GM19239 (cell line): ENCODE measurements around the gene SLC17A8.
"Not testable (repeated sequence)": the region's sequence is repeated elsewhere in the genome, so short reads cannot be mapped to it uniquely, and the experiment has no call there.

Experiments used
- DNase-seq: peaks from one replicate; pipeline ENCODE4 v3.0.0; 2011; ENCODE audit warnings: low spot score; ENCODE audit not compliant: insufficient read length
- FAIRE-seq: peaks from 2 replicates; lab custom pipeline; 2011; peaks lifted over from hg19 to GRCh38; lab: Jason Lieb, UNC

SLC17A8 gene

GRCh38 chr12:100413001-100413400, 56.1 kb downstream of the SLC17A8 start:
- no peak for DNase-seq
- no peak for FAIRE-seq

GRCh38 chr12:100414739-100415138, 57.9 kb downstream of the SLC17A8 start:
- FAIRE-seq, result no peak
- no peak for DNase-seq

- DNase-seq, result no peak
- no peak for FAIRE-seq
Measured at GRCh38 chr12:100422646-100423045, 65.8 kb downstream of the SLC17A8 start.

- DNase-seq, result no peak
- FAIRE-seq, result no peak
Measured at GRCh38 chr12:100426145-100426544, 69.3 kb downstream of the SLC17A8 start.

- DNase-seq, result no peak
Measured at GRCh38 chr12:100427078-100427477, 70.2 kb downstream of the SLC17A8 start.

GRCh38 chr12:100430251-100430650, 73.4 kb downstream of the SLC17A8 start:
- not testable (repeated sequence) for DNase-seq, FAIRE-seq

More at GRCh38 chr12:100427078-100427477, 70.2 kb downstream of the SLC17A8 start:
- FAIRE-seq, result no peak

DNA sequence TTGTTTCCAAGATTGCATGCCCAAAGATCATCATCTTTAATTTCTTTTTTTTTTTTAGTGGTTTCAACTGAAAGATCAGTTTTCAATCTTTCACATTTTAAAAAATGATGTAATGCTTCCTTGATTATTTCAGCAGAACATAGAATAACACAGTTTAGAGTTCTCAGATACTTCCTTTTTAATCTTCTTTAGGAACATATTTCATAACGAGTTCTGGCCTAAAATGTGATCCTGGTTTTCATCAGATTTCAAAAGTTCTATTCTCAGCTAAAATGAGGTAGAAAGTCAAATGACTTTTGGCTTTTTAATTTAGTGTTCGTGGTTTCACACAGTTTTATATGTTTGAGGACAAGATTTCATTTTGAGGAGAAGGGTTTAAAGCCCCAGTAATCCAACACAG, 76.8 kb downstream of the SLC17A8 start:
- no peak for FAIRE-seq
- no peak for DNase-seq

DNA sequence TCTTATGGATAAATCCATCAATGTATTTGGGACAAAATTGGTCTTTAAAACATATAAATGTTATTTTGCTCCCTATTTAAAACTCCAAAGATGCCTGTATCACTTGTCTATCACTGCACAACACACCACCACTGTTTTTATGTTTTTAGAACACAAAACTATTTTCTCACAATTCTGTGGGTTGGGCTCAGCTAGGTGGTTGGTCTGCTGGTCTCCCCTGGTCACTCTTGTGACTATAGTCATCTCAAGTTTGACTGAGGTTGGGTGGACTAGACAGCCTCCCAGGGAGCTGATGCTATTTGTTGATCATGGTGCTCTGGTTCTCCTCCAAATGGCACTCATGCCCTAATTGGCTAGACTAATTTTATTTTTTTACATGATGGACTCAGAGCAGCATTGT, 77.3 kb downstream of the SLC17A8 start:
- FAIRE-seq, result no peak

DNA sequence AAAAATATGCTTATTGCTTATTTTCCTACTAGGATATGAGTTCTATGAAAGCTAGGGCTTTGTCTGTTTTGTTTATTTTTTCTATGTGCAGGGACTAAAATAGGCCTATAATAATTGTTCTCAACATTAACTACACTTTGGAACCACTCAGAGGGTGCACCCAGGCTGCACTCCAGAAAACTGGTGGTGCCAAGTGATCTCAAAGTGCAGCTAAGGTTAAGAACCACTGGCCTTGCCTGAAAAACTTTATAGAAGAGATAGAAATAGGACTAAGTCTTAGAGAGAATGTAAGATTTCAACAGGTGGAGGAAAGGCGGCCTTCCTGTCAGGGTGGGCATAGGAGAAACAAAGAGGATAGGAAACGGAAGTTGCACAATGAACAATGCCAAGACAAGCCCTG, 79.1 kb downstream of the SLC17A8 start:
- DNase-seq, result no peak

More for the DNA sequence above, 77.3 kb downstream of the SLC17A8 start:
- no peak for DNase-seq

GRCh38 chr12:100437038-100437841, 80.4 kb downstream of the SLC17A8 start:
- no peak for FAIRE-seq
- DNase-seq, result no peak

More for the DNA sequence above, 79.1 kb downstream of the SLC17A8 start:
- no peak for FAIRE-seq

GRCh38 chr12:100439797-100440196, 82.9 kb downstream of the SLC17A8 start:
- no peak for FAIRE-seq

GRCh38 chr12:100442403-100442802, 85.5 kb downstream of the SLC17A8 start:
- DNase-seq (no peak), FAIRE-seq (no peak)

More at GRCh38 chr12:100439797-100440196, 82.9 kb downstream of the SLC17A8 start:
- DNase-seq, result no peak

- FAIRE-seq (no peak), DNase-seq (no peak)
Measured at GRCh38 chr12:100443434-100443833, 86.6 kb downstream of the SLC17A8 start.

- FAIRE-seq (no peak), DNase-seq (no peak)
Measured at GRCh38 chr12:100445081-100445481, 88.2 kb downstream of the SLC17A8 start.

- DNase-seq, result no peak
- no peak for FAIRE-seq
Measured at GRCh38 chr12:100447381-100447780, 90.5 kb downstream of the SLC17A8 start.

- DNase-seq (no peak), FAIRE-seq (no peak)
Measured at GRCh38 chr12:100448656-100449055, 91.8 kb downstream of the SLC17A8 start.

DNA sequence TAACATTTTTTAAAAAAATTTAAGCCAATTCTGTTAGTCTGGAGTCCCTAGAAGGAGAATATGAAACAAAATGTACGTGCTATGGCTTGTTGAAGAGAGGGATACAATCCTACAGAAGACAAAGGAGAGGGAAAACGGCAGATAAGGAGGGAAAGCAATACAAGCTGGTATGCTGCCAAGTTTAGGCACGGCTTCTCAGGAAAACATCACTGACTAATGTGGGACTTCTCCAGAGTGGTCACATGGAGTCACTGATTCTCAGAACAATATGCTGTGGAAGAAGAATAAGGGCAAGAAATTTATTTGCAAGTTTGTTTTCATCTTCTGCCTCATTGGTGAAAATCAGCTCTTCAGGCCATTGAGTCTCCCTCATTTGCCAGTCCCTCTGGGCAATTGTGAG, 93.9 kb downstream of the SLC17A8 start:
- FAIRE-seq, result no peak

DNA sequence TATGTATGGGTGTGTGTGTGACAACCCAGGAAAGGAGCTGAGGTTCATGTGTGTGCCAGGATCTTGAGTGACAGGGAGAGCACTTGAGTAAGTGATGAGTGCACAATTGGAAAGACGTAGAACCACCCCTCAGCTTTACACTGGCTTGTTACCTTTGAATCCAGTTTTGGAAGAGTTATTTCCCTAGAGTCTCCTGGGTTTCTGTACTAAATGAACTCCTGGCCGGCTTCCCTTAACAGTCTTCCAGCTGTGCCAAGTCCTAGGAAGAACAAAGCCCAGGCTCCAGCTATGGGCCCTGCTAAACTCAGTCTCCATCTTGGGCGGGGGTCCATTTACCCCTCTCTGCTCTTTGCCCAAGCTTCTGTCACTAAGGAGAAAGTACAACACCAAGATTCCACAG, 97.1 kb downstream of the SLC17A8 start:
- FAIRE-seq (no peak), DNase-seq (no peak)

More for the DNA sequence above, 93.9 kb downstream of the SLC17A8 start:
- no peak for DNase-seq

GRCh38 chr12:100455896-100456295, 99.0 kb downstream of the SLC17A8 start:
- FAIRE-seq (no peak), DNase-seq (no peak)

GRCh38 chr12:100458191-100458590, 101.3 kb downstream of the SLC17A8 start:
- DNase-seq (no peak), FAIRE-seq (no peak)

DNA sequence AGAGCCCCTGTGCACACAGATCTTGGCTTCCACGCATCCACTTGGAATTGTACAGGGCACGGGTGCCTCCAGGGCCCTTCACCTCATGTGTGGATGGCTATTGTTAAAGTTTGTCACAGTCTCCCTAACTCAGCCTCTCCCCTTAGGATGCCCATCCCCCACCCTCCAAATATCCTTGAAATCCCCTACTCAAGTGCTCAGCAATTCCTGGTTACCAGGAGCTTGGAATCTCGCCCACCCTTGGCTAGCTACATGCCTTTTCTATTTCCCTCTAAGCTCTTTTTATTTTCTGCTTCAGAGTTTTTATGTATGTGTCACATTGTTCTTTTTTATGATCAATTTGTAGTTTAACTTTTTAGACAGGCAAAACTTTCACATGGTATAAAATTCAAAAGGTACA, 103.8 kb downstream of the SLC17A8 start:
- DNase-seq (no peak), FAIRE-seq (no peak)
